Fibroblast of lung (primary cell): ENCODE results near the gene SCN7A. TPM values are rescaled to one million over a fixed set of nuclear protein-coding genes. Genes with fewer than 3 reads are reported as not detected.

ENCODE experiments used
- DNase-seq, 2 donors: peaks; one replicate each; pipeline versions ENCODE4 v3.0.0 to v3.0.0-alpha.2; 2010; ENCODE audit warnings: low read depth in 2 of 2
- H2AFZ ChIP-seq: 2 replicates; pipeline ENCODE4 v1.5.1; 2012; ENCODE audit warnings: low read length, control low read depth, inconsistent platforms
- H3K27ac ChIP-seq: 2 replicates; pipeline ENCODE4 v1.5.1; 2011; ENCODE audit warnings: low read length, control low read depth; ENCODE audit not compliant: insufficient read depth
- H3K27me3 ChIP-seq: 2 replicates; pipeline ENCODE4 v1.5.1; 2011; ENCODE audit warnings: mild to moderate bottlenecking, low read length; ENCODE audit not compliant: control insufficient read depth, insufficient read depth
- H3K36me3 ChIP-seq: 2 replicates; pipeline ENCODE4 v1.5.1; 2011; ENCODE audit warnings: low read length; ENCODE audit not compliant: control insufficient read depth, insufficient read depth
- H3K4me1 ChIP-seq: 2 replicates; pipeline ENCODE4 v1.5.1; 2011; ENCODE audit warnings: low read length; ENCODE audit not compliant: control insufficient read depth, insufficient read depth; ENCODE audit errors: extremely low read depth
- H3K4me2 ChIP-seq: 2 replicates; pipeline ENCODE4 v1.5.1; 2011; ENCODE audit warnings: low read length, control low read depth; ENCODE audit not compliant: insufficient read depth; ENCODE audit errors: extremely low read depth
- H3K4me3 ChIP-seq, 4 experiments: fragments of 200-600 bp in 1 of 4; sonication (generic) in 1 of 4; replicated peaks in 1 of 4; 2 replicates each; pipeline ENCODE4 v1.5.1; 2011 to 2016; ENCODE audit warnings: low read length in 4 of 4, low read depth in 3 of 4, mild to moderate bottlenecking in 3 of 4, control low read depth in 2 of 4, inconsistent platforms in 1 of 4, mixed read lengths in 1 of 4; ENCODE audit not compliant: insufficient read depth in 1 of 4; ENCODE audit errors: control extremely low read depth in 1 of 4
- H3K79me2 ChIP-seq: 2 replicates; pipeline ENCODE4 v1.5.1; 2012; ENCODE audit warnings: mild to moderate bottlenecking, low read length, inconsistent platforms; ENCODE audit not compliant: control insufficient read depth, insufficient read depth
- H3K9ac ChIP-seq: 2 replicates; pipeline ENCODE4 v1.5.1; 2011; ENCODE audit warnings: mild to moderate bottlenecking, low read length, control low read depth; ENCODE audit not compliant: insufficient read depth
- H3K9me3 ChIP-seq: 2 replicates; pipeline ENCODE4 v1.5.1; 2012; ENCODE audit warnings: low read depth, low read length; ENCODE audit not compliant: control insufficient read depth, insufficient read depth
- H4K20me1 ChIP-seq: 2 replicates; pipeline ENCODE4 v1.5.1; 2011; ENCODE audit warnings: low read length; ENCODE audit not compliant: control insufficient read depth, insufficient read depth; ENCODE audit errors: extremely low read depth
- EZH2 ChIP-seq: IDR thresholded peaks from 2 replicates; pipeline ENCODE4 v1.5.1; 2012; ENCODE audit warnings: low read length, control low read depth, mild to moderate bottlenecking; ENCODE audit errors: missing control alignments
- polyA plus RNA-seq, 2 donors: library from polyadenylated mRNA; depleted of rRNA in 1 of 2; stranded (reverse) in 1 of 2; unstranded in 1 of 2; fragments of >200 nt; gene quantifications; 2 replicates each; pipeline ENCODE4 v1.2.1, GENCODE V29; 2011 to 2012; ENCODE audit warnings: missing spikeins in 1 of 2
- total RNA-seq: library from RNA; depleted of rRNA; stranded (reverse); fragments of >200 nt; gene quantifications from 2 replicates; pipeline ENCODE4 v1.2.1, GENCODE V29; 2014
- TF ChIP-seq, protein P1 (sequence below), 2 donors: IDR thresholded peaks in 1 of 2; conservative IDR thresholded peaks in 1 of 2; 1 replicate in 1 of 2; 2 replicates in 1 of 2; pipeline ENCODE4 v1.5.1; 2011 to 2012; ENCODE audit warnings: low read length in 2 of 2, control low read depth in 1 of 2, inconsistent platforms in 1 of 2, low read depth in 1 of 2, mild to moderate bottlenecking in 1 of 2

The SCN7A gene
- total and polyA plus RNA-seq, 2 donors (not counting 1 experiment from before 2014, with no cell fraction given) = 7.8 to 8.9 TPM

DNA sequence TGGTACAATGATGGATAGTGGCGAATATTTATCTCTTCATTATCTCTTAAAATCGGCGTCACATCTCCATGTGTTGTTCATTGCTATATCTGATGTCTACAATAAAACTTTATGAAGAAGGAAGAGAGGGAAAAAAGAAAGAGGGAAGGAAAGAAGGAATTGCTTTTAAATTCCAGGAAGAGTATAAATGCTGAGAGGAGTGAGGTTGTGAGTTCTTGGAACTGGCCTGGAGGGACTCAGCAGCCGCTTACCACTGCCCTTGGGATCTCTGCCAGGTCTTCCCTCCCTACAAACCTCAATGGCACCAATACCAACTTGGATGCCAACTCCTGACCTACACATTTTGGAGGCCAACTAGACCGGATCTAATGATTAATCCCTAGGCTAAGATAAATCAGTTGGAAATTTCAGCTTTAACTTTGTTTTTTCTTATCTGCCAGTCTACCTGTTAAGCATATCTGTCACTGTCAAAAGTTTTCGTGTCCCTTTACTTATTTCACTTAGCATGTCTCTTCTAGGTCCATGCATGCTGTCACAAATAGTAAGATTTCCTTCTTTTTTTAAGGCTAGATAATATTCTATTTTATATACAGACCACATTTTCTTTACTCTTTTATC is 128.1 kb downstream of the SCN7A start:
- Histone ChIP-seq H3K4me2 (no peak overlapping the region), H3K4me3 (no peak overlapping the region), H3K9ac (no peak overlapping the region), H3K36me3 (no peaks in the 10 kb centered on the region), H3K27ac (no peak overlapping the region), H3K9me3 (no peaks in the 10 kb centered on the region), H3K27me3 (no peaks in the 10 kb centered on the region), H3K4me1 (peaks cover 3% of the 10 kb centered on the region), H2AFZ (no peak overlapping the region), H4K20me1 (no peaks in the 10 kb centered on the region), H3K79me2 (peaks cover 43% of the 10 kb centered on the region)
- peak in 1 of 2 donors; percentile 61 for DNase-seq
- no peak for TF ChIP-seq EZH2
- TF ChIP-seq, protein P1, sequence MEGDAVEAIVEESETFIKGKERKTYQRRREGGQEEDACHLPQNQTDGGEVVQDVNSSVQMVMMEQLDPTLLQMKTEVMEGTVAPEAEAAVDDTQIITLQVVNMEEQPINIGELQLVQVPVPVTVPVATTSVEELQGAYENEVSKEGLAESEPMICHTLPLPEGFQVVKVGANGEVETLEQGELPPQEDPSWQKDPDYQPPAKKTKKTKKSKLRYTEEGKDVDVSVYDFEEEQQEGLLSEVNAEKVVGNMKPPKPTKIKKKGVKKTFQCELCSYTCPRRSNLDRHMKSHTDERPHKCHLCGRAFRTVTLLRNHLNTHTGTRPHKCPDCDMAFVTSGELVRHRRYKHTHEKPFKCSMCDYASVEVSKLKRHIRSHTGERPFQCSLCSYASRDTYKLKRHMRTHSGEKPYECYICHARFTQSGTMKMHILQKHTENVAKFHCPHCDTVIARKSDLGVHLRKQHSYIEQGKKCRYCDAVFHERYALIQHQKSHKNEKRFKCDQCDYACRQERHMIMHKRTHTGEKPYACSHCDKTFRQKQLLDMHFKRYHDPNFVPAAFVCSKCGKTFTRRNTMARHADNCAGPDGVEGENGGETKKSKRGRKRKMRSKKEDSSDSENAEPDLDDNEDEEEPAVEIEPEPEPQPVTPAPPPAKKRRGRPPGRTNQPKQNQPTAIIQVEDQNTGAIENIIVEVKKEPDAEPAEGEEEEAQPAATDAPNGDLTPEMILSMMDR (conservative IDR thresholded peaks at IDR 0.05 in 1 of 2, IDR thresholded peaks at IDR 0.05 in 1 of 2; ENCODE audit: low read depth in 1 of 2, low read length in 2 of 2) = no peak

DNA sequence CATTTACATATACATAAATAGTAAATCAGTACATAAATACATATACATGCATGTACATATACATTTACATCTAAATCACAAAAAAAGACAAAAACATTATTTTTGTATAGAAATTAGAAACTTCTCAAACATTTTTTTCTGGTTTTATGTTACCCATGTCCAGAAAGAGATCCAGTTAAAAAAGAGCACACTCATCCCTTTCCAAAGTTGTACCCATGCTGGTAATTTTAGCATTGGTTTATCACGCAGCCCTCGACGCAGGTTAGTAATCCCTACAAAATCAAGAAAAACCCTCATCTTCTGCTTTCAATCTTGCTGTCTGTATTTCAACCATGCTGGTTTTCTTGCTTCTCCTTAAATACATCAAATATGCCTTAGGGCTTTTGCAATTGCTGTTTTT is 128.8 kb downstream of the SCN7A start:
- no peak for DNase-seq
- TF ChIP-seq, protein P1 (conservative IDR thresholded peaks at IDR 0.05 in 1 of 2, IDR thresholded peaks at IDR 0.05 in 1 of 2; ENCODE audit: low read depth in 1 of 2, low read length in 2 of 2) = no peak
- TF ChIP-seq EZH2 = no peak
- Histone ChIP-seq H2AFZ (no peak overlapping the region), H3K27me3 (no peaks in the 10 kb centered on the region), H3K4me2 (no peak overlapping the region), H3K4me1 (peaks cover 3% of the 10 kb centered on the region), H3K9ac (no peak overlapping the region), H3K36me3 (no peaks in the 10 kb centered on the region), H3K4me3 (no peak overlapping the region), H3K79me2 (peaks cover 41% of the 10 kb centered on the region), H4K20me1 (no peaks in the 10 kb centered on the region), H3K9me3 (no peaks in the 10 kb centered on the region), H3K27ac (no peak overlapping the region)

DNA sequence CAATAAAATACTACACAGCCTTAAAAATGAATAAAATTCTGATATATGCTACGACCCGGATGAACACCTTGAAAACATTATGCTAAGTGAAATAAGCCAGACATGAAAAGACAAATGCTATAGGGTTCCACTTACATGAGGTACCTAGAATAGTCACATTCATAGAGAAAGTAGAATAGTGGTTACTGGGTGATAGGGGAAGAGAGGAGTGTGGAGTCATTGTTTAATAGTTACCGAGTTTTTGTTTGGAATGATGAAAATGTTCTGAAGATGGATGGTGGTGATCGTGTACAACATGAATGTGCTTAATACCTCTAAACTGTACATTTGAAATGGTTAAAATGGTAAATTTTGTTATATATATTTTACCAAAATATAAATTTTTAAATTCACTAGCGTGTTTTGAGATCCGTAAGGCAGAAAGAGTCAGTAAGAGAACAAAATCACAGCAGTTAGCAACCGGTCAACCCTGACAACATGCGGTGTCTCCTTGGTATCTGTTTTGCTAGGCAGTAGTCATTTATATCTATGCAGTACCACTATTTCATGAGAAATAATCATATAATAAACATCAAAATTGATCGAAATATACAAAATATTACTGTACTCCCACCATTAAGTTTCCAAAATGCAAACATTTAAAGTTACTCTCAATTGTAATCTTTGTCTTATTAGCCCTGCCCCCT is 129.4 kb downstream of the SCN7A start:
- Histone ChIP-seq H3K9ac (no peak overlapping the region), H3K27ac (no peak overlapping the region), H2AFZ (no peak overlapping the region), H3K27me3 (no peaks in the 10 kb centered on the region), H3K36me3 (no peaks in the 10 kb centered on the region), H3K4me3 (no peak overlapping the region), H3K4me2 (no peak overlapping the region), H4K20me1 (no peaks in the 10 kb centered on the region), H3K9me3 (no peaks in the 10 kb centered on the region), H3K4me1 (peaks cover 3% of the 10 kb centered on the region), H3K79me2 (peaks cover 39% of the 10 kb centered on the region)
- TF ChIP-seq, protein P1 (conservative IDR thresholded peaks at IDR 0.05 in 1 of 2, IDR thresholded peaks at IDR 0.05 in 1 of 2; ENCODE audit: low read depth in 1 of 2, low read length in 2 of 2) = no peak
- TF ChIP-seq EZH2 = no peak
- no peak for DNase-seq
